ENCODE data around the gene DPF3.

The DPF3 gene

GRCh38 chr14:72904840-72905561 lies 11.1 kb upstream of the DPF3 start:
- peak; percentile 26 for DNase-seq (ENCODE audit: low spot score)

- DNase-seq (ENCODE audit: low spot score) = no peak
Observed at GRCh38 chr14:72904218-72904617, 10.3 kb upstream of the DPF3 start.

- no peak for DNase-seq (ENCODE audit: low spot score)
Observed at GRCh38 chr14:72903716-72904115, 9.8 kb upstream of the DPF3 start.

- DNase-seq (ENCODE audit: low spot score) = no peak
Observed at GRCh38 chr14:72902801-72903530, 9.1 kb upstream of the DPF3 start.

GRCh38 chr14:72901361-72901760 lies 7.5 kb upstream of the DPF3 start:
- DNase-seq (ENCODE audit: low spot score) = no peak

GRCh38 chr14:72898448-72898847 lies 4.5 kb upstream of the DPF3 start:
- no peak for DNase-seq (ENCODE audit: low spot score)

GRCh38 chr14:72894623-72895378 lies 900 bp upstream of the DPF3 start:
- DNase-seq (ENCODE audit: low spot score) = no peak

GRCh38 chr14:72894323-72894622 lies 372 bp upstream of the DPF3 start:
- DNase-seq (ENCODE audit: low spot score) = no peak

GRCh38 chr14:72892879-72893635 lies 844 bp downstream of the DPF3 start:
- no peak for DNase-seq (ENCODE audit: low spot score)

- no peak for DNase-seq (ENCODE audit: low spot score)
Observed at GRCh38 chr14:72892103-72892878, 1.6 kb downstream of the DPF3 start.

- no peak for DNase-seq (ENCODE audit: low spot score)
Observed at GRCh38 chr14:72891666-72892102, 2.2 kb downstream of the DPF3 start.

- no peak for DNase-seq (ENCODE audit: low spot score)
Observed at GRCh38 chr14:72889366-72889765, 4.5 kb downstream of the DPF3 start.

- no peak for DNase-seq (ENCODE audit: low spot score)
Observed at GRCh38 chr14:72888636-72889201, 5.2 kb downstream of the DPF3 start.

GRCh38 chr14:72888192-72888591 lies 5.7 kb downstream of the DPF3 start:
- no peak for DNase-seq (ENCODE audit: low spot score)

GRCh38 chr14:72887514-72887913 lies 6.4 kb downstream of the DPF3 start:
- DNase-seq (ENCODE audit: low spot score) = no peak

GRCh38 chr14:72884386-72884785 lies 9.5 kb downstream of the DPF3 start:
- DNase-seq (ENCODE audit: low spot score) = no peak

- DNase-seq (ENCODE audit: low spot score) = no peak
Observed at GRCh38 chr14:72883961-72884360, 9.9 kb downstream of the DPF3 start.

GRCh38 chr14:72883109-72883508 lies 10.8 kb downstream of the DPF3 start:
- DNase-seq (ENCODE audit: low spot score) = no peak

GRCh38 chr14:72882463-72882862 lies 11.4 kb downstream of the DPF3 start:
- no peak for DNase-seq (ENCODE audit: low spot score)

- no peak for DNase-seq (ENCODE audit: low spot score)
Observed at GRCh38 chr14:72882047-72882446, 11.9 kb downstream of the DPF3 start.

GRCh38 chr14:72881543-72881942 lies 12.4 kb downstream of the DPF3 start:
- no peak for DNase-seq (ENCODE audit: low spot score)

Data from HuH-7.5 (cell line).